ENCODE measurements around the gene CEACAM3.
"Not testable (repeated sequence)": the region's sequence is repeated elsewhere in the genome, so short reads cannot be mapped to it uniquely, and the experiment has no call there.

The CEACAM3 gene

DNA sequence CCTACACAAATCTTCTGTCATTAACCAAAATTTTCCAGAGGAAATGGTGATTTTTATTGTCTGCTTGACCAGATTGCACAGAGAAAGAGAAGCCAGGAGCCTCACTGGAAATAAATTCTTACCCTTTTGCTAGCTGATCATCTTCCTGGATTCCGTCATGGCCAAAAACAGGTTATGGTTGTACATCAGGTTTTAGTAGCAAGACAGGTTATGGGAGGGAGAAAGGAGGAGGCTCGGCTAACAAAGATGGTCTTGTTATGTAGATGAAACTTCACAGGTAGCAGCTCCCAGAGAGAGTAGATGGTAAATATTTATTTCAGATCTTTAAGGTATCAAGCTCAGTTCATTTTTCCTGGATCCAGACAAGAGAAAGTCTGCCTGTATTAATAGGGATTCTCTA lies 19.7 kb upstream of the CEACAM3 start:
- POLR2A ChIA-PET: interaction anchor here (0.6 kb wide), 1 partner anchor 1800 kb away, joined by 3 read pairs; no protein-coding TSS in a partner anchor
- TF ChIP-seq, protein P1, sequence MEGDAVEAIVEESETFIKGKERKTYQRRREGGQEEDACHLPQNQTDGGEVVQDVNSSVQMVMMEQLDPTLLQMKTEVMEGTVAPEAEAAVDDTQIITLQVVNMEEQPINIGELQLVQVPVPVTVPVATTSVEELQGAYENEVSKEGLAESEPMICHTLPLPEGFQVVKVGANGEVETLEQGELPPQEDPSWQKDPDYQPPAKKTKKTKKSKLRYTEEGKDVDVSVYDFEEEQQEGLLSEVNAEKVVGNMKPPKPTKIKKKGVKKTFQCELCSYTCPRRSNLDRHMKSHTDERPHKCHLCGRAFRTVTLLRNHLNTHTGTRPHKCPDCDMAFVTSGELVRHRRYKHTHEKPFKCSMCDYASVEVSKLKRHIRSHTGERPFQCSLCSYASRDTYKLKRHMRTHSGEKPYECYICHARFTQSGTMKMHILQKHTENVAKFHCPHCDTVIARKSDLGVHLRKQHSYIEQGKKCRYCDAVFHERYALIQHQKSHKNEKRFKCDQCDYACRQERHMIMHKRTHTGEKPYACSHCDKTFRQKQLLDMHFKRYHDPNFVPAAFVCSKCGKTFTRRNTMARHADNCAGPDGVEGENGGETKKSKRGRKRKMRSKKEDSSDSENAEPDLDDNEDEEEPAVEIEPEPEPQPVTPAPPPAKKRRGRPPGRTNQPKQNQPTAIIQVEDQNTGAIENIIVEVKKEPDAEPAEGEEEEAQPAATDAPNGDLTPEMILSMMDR (IDR thresholded peaks at IDR 0.05; ENCODE audit: control extremely low read depth, extremely low read depth, low read depth, missing control alignments): no peak
- CTCF ChIA-PET: interaction anchor here (3.3 to 13.1 kb wide), 3 partner anchors 9 to 23 kb away, joined by 21 to 107 read pairs (median 21); partner anchors contain the start of gene CEACAM3
- no peak for DNase-seq (ENCODE audit: extremely low spot score)

GRCh38 chr19:41783612-41784011 lies 12.8 kb upstream of the CEACAM3 start:
- TF ChIP-seq, protein P1 (IDR thresholded peaks at IDR 0.05; ENCODE audit: control extremely low read depth, extremely low read depth, low read depth, missing control alignments): no peak
- ChIA-PET POLR2A (no interaction called here), CTCF (interaction anchor here (1.8 to 13.1 kb wide), 3 partner anchors 10 to 30 kb away, joined by 6 to 107 read pairs (median 38); partner anchors contain the start of genes CEACAM3 and CEACAM6)
- no peak for DNase-seq (ENCODE audit: extremely low spot score)

DNA sequence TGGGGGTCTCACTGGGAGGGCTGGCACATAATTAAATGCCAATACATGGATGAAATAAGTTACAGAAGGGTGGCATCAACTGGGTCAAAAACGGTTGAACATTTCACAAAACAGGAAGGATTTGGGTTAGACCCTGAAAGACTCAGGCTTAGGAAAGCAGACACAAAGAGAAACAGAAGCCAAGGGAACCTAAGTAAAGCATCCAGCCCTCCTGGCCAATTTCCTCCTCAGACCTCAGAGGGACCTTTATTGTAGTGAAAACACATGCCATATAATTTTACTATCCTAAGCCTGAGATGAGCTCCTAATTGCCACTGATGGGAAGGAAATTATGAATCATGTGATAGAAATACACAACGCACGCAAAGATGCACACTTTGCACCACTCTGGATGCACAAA lies 12.1 kb upstream of the CEACAM3 start:
- TF ChIP-seq, protein P1 (IDR thresholded peaks at IDR 0.05; ENCODE audit: control extremely low read depth, extremely low read depth, low read depth, missing control alignments): no peak
- POLR2A ChIA-PET: no interaction called here
- CTCF ChIA-PET: interaction anchor here (1.2 to 13.1 kb wide), 8 partner anchors 8 to 31 kb away, joined by 3 to 107 read pairs (median 6); partner anchors contain the start of genes CEACAM3 and CEACAM6
- DNase-seq (ENCODE audit: extremely low spot score): no peak

DNA sequence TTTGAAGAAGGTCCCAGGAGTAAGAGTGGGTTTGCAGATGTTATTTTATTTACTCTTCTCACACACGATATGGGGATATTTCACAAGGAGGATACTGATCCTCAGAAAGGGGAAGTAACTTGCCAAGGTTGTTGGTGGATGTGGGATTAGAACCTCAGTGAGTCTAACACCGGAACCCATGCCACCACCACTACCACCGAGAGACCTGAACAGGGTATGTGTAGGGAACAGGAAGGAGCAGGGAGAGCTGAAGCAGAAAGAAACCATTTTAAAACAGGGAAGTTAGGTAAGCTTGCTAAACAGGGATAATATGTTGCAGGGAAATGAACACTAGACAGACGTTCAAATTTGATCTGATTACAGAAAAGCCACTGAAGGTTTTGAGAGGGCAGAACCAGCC lies 11.6 kb upstream of the CEACAM3 start:
- CTCF ChIA-PET: interaction anchor here (0.6 to 13.1 kb wide), 14 partner anchors 9 to 145 kb away, joined by 3 to 107 read pairs (median 4); partner anchors contain the start of genes CEACAM3 and CEACAM6
- TF ChIP-seq, protein P1 (IDR thresholded peaks at IDR 0.05; ENCODE audit: control extremely low read depth, extremely low read depth, low read depth, missing control alignments): no peak
- DNase-seq (ENCODE audit: extremely low spot score): no peak
- POLR2A ChIA-PET: no interaction called here

GRCh38 chr19:41785653-41786052 lies 10.7 kb upstream of the CEACAM3 start:
- DNase-seq (ENCODE audit: extremely low spot score): peak; percentile 83
- TF ChIP-seq, protein P1 (IDR thresholded peaks at IDR 0.05; ENCODE audit: control extremely low read depth, extremely low read depth, low read depth, missing control alignments): peak; percentile 90
- ChIA-PET CTCF (interaction anchor here (0.8 to 13.1 kb wide), 14 partner anchors 8 to 146 kb away, joined by 3 to 107 read pairs (median 4); partner anchors contain the start of genes CEACAM3 and CEACAM6), POLR2A (no interaction called here)

DNA sequence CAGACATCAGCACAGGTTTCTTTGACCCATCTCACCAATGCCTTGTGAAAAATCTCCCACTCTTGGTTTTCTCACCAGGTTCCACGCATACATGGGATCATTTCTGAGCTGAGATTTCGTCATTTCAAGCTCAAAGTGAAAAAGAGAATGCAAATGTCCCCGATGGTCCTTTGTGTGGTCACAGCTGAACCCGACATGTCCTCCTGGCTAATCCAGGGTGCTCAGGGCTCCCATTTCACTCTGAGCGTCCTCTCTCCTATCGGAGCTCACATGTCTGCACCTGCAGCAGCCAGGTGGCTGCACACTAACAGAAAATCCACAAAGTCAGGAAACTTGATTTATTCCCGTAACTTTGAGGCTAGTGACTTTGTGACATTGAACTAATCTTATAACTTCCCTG lies 9.3 kb upstream of the CEACAM3 start:
- TF ChIP-seq, protein P1 (IDR thresholded peaks at IDR 0.05; ENCODE audit: control extremely low read depth, extremely low read depth, low read depth, missing control alignments): no peak
- DNase-seq (ENCODE audit: extremely low spot score): no peak
- ChIA-PET POLR2A (no interaction called here), CTCF (interaction anchor here (0.8 to 13.1 kb wide), 7 partner anchors 7 to 145 kb away, joined by 3 to 107 read pairs (median 8); partner anchors contain the start of gene CEACAM3)

DNA sequence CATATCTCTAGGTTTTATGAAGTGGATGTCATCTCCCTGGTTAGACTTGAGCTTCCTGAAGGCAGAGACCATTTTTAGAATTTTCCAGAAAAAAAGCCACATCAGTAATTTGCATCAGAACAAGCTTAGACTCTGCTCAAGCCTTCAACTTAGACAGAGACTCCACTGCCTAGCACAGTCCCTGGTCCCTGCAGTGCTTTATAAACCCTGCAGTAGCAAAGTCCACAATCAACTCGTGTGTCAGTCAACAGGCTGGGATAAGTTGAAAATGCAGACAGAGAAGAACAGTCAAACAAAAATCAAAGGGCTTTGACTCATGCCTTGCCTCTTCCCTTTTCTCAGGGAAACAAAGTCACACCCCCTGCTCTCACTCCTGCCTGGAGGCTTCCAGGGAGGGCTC lies 7.9 kb upstream of the CEACAM3 start:
- POLR2A ChIA-PET; CTCF ChIA-PET; DNase-seq (ENCODE audit: extremely low spot score): not testable (repeated sequence)

GRCh38 chr19:41789053-41789452 lies 7.3 kb upstream of the CEACAM3 start:
- CTCF ChIA-PET: interaction anchor here (1.4 kb wide), 1 partner anchor 32 kb away, joined by 6 read pairs; no protein-coding TSS in a partner anchor
- POLR2A ChIA-PET; DNase-seq (ENCODE audit: extremely low spot score): not testable (repeated sequence)

All from GM10248 (cell line).